HepG2 (cell line): ENCODE data around the gene CABP4. TPM values are rescaled to one million over a fixed set of nuclear protein-coding genes. Genes with fewer than 3 reads are reported as not detected.
A peak's percentile ranks its signal among the peaks of the same experiment; 100 is the strongest.

Source experiments
- GATAD2A ChIP-seq: IDR thresholded peaks from 2 replicates; pipeline ENCODE4 v1.6.1; 2016
- GTF3A ChIP-seq: sonication (generic); formaldehyde crosslinking; conservative IDR thresholded peaks from 2 replicates; pipeline ENCODE4 v1.4.0; 2020; ENCODE audit warnings: mild to moderate bottlenecking, missing genetic modification reagents
- IKZF5 ChIP-seq: IDR thresholded peaks from 2 replicates; pipeline ENCODE4 v1.6.1; 2018; ENCODE audit warnings: missing genetic modification reagents, mild to moderate bottlenecking, missing compliant biosample characterization
- MTA3 ChIP-seq: sonication (generic); formaldehyde crosslinking; IDR thresholded peaks from 2 replicates; pipeline ENCODE4 v1.4.0; 2020; ENCODE audit warnings: missing genetic modification reagents
- NCOR1 ChIP-seq: fragments of 200-600 bp; sonication (generic); IDR thresholded peaks from 2 replicates; pipeline ENCODE4 v1.7.0; 2017; ENCODE audit warnings: antibody characterized with exemption, low read length, borderline replicate concordance
- POGZ ChIP-seq: sonication (generic); formaldehyde crosslinking; IDR thresholded peaks from 2 replicates; pipeline ENCODE4 v1.4.0; 2020; ENCODE audit warnings: mild to moderate bottlenecking, missing genetic modification reagents
- POLR2AphosphoS5 ChIP-seq: IDR thresholded peaks from 2 replicates; pipeline ENCODE4 v1.6.1; 2012; ENCODE audit warnings: low read depth, low read length
- RFX5 ChIP-seq: IDR thresholded peaks from 2 replicates; pipeline ENCODE4 v1.6.1; 2011; ENCODE audit warnings: low read depth, low read length, improper control_type of control experiment
- RFXAP ChIP-seq: sonication (generic); formaldehyde crosslinking; IDR thresholded peaks from 2 replicates; pipeline ENCODE4 v1.4.0; 2020; ENCODE audit warnings: missing genetic modification reagents, borderline replicate concordance
- TEAD3 ChIP-seq: optimal IDR thresholded peaks from 2 replicates; pipeline ENCODE3; 2016; ENCODE audit warnings: borderline replicate concordance
- ZBTB20 ChIP-seq: sonication (generic); formaldehyde crosslinking; IDR thresholded peaks from 2 replicates; pipeline ENCODE4 v1.8.1; 2023; ENCODE audit warnings: missing genetic modification reagents, low read depth, mild to moderate bottlenecking, borderline replicate concordance
- ZMYM4 ChIP-seq: sonication (generic); formaldehyde crosslinking; IDR thresholded peaks from 2 replicates; pipeline ENCODE4 v1.8.1; 2023; ENCODE audit warnings: mild to moderate bottlenecking, missing genetic modification reagents
- ZNF577 ChIP-seq: sonication (generic); formaldehyde crosslinking; IDR thresholded peaks from 2 replicates; pipeline ENCODE4 v1.4.0; 2020; ENCODE audit warnings: mild to moderate bottlenecking, low read depth, missing genetic modification reagents, borderline replicate concordance
- ZNF598 ChIP-seq: sonication (generic); formaldehyde crosslinking; IDR thresholded peaks from 2 replicates; pipeline ENCODE4 v1.5.1; 2020; ENCODE audit warnings: mild to moderate bottlenecking, missing genetic modification reagents, borderline replicate concordance
- ZNF605 ChIP-seq: sonication (generic); formaldehyde crosslinking; IDR thresholded peaks from 2 replicates; pipeline ENCODE4 v1.8.0; 2022; ENCODE audit warnings: mild to moderate bottlenecking, missing genetic modification reagents
- ZNF619 ChIP-seq: sonication (generic); formaldehyde crosslinking; IDR thresholded peaks from 2 replicates; pipeline ENCODE4 v1.4.0; 2020; ENCODE audit warnings: mild to moderate bottlenecking, missing genetic modification reagents
- ZSCAN22 ChIP-seq: sonication (generic); formaldehyde crosslinking; IDR thresholded peaks from 2 replicates; pipeline ENCODE4 v1.4.0; 2020; ENCODE audit warnings: mild to moderate bottlenecking, missing genetic modification reagents
- ZSCAN31 ChIP-seq: sonication (generic); formaldehyde crosslinking; IDR thresholded peaks from 2 replicates; pipeline ENCODE4 v1.5.0; 2020; ENCODE audit warnings: low read depth, mild to moderate bottlenecking, missing genetic modification reagents
- polyA plus RNA-seq, 8 experiments: library from polyadenylated mRNA; depleted of rRNA in 3 of 8; stranded (reverse) in 7 of 8; unstranded in 1 of 8; fragments of >200 nt; fragmentation: Illumina TruSeq in 4 of 8; extraction: Trizol in 4 of 8; gene quantifications; 2 replicates each; pipeline versions ENCODE4 v1.2.1 to v1.2.3, GENCODE V29; 2011 to 2016; ENCODE audit warnings: low read depth in 4 of 8, missing spikeins in 1 of 8, mixed read lengths in 1 of 8; ENCODE audit not compliant: insufficient read depth in 1 of 8
- total RNA-seq, 5 experiments: library from RNA; depleted of rRNA; stranded (reverse); fragments of >200 nt; fragmentation: Illumina TruSeq; extraction: Trizol; gene quantifications; 2 replicates each; pipeline ENCODE4 v1.2.3, GENCODE V29; 2016; ENCODE audit warnings: low read depth in 1 of 5
- TF ChIP-seq, protein P1 (sequence below): IDR thresholded peaks from 2 replicates; pipeline ENCODE4 v1.4.0; 2020; ENCODE audit warnings: mild to moderate bottlenecking, missing genetic modification reagents
- TF ChIP-seq, protein P2 (sequence below): sonication (generic); formaldehyde crosslinking; IDR thresholded peaks from 2 replicates; pipeline ENCODE4 v1.5.0; 2020; ENCODE audit warnings: mild to moderate bottlenecking, missing genetic modification reagents, borderline replicate concordance
- TF ChIP-seq, protein P3 (sequence below): sonication (generic); formaldehyde crosslinking; IDR thresholded peaks from 2 replicates; pipeline ENCODE4 v1.8.1; 2023; ENCODE audit warnings: missing genetic modification reagents, inconsistent platforms, borderline replicate concordance

CABP4 gene
- total and polyA plus RNA-seq, 2 of the 13 experiments (the other 11 are each of a cell fraction or from before 2014, with no cell fraction given): not detected

DNA sequence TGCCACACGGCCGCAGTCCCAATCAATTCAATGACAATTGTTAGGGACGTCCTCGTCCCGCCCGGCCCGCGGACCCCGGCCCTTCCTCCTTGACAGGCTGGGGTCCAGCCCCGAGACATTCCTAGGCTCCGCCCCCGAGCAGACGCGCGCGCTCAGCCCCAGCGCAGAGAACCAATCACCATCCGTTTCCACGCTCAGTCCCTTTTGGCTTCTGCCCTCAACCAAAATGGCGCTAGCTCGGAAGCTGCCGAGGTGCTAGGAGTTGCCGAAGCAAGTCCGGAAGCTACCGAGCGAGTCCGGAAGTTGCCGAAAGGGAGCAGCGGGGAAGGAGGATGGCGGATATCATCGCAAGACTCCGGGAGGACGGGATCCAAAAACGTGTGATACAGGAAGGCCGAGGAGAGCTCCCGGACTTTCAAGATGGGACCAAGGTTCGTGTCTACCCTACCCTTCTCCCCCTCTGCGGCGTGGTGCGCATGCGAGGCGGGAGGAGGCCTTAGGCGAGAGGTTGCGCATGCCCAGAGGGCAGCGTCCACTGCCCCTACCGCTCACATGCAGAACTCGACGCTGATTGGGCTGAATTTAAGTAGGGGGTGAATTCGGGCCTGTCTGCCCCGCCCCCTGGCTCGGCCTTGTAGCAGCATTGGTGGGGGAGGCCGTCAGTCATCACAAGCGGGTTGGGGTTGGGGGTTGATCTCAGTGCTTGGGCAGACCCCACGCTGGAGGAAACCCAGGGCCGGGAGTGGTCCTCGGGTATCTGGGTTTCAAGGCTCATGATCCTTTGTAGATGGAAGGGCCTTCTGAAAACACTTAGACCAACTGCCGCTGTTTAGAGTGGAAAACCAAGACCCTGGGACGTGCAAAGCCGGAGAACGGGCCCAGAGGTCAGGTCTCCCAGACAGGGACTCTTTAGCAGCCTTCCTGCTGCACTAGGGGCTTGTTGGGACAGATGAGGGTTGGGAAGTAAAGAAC lies 28.0 kb downstream of the CABP4 start, which contains the start of gene AIP (continued):
- TF ChIP-seq ZSCAN22: peak; percentile 84; the same call in 1 of the 2 replicates
- TF ChIP-seq ZNF605: peak; percentile 99
- TF ChIP-seq ZNF619 (CRISPR knock-in tag): peak; percentile 92
- TF ChIP-seq, protein P1, sequence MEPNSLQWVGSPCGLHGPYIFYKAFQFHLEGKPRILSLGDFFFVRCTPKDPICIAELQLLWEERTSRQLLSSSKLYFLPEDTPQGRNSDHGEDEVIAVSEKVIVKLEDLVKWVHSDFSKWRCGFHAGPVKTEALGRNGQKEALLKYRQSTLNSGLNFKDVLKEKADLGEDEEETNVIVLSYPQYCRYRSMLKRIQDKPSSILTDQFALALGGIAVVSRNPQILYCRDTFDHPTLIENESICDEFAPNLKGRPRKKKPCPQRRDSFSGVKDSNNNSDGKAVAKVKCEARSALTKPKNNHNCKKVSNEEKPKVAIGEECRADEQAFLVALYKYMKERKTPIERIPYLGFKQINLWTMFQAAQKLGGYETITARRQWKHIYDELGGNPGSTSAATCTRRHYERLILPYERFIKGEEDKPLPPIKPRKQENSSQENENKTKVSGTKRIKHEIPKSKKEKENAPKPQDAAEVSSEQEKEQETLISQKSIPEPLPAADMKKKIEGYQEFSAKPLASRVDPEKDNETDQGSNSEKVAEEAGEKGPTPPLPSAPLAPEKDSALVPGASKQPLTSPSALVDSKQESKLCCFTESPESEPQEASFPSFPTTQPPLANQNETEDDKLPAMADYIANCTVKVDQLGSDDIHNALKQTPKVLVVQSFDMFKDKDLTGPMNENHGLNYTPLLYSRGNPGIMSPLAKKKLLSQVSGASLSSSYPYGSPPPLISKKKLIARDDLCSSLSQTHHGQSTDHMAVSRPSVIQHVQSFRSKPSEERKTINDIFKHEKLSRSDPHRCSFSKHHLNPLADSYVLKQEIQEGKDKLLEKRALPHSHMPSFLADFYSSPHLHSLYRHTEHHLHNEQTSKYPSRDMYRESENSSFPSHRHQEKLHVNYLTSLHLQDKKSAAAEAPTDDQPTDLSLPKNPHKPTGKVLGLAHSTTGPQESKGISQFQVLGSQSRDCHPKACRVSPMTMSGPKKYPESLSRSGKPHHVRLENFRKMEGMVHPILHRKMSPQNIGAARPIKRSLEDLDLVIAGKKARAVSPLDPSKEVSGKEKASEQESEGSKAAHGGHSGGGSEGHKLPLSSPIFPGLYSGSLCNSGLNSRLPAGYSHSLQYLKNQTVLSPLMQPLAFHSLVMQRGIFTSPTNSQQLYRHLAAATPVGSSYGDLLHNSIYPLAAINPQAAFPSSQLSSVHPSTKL: peak; percentile 39; the same call in 1 of the 2 replicates
- peak; percentile 85 for TF ChIP-seq RFXAP (CRISPR knock-in tag)
- no peak for TF ChIP-seq RFX5
- peak; percentile 82 for TF ChIP-seq ZMYM4
- TF ChIP-seq, protein P2, sequence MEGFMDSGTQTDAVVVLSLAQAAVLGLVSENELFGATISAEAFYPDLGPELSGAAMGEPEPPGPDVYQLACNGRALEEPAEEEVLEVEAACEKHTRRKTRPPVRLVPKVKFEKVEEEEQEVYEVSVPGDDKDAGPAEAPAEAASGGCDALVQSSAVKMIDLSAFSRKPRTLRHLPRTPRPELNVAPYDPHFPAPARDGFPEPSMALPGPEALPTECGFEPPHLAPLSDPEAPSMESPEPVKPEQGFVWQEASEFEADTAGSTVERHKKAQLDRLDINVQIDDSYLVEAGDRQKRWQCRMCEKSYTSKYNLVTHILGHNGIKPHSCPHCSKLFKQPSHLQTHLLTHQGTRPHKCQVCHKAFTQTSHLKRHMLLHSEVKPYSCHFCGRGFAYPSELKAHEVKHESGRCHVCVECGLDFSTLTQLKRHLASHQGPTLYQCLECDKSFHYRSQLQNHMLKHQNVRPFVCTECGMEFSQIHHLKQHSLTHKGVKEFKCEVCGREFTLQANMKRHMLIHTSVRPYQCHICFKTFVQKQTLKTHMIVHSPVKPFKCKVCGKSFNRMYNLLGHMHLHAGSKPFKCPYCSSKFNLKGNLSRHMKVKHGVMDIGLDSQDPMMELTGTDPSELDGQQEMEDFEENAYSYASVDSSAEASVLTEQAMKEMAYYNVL (CRISPR knock-in tag): peak; percentile 78; the same call in 1 of the 2 replicates
- TF ChIP-seq TEAD3: peak; percentile 32
- peak; percentile 96 for TF ChIP-seq ZSCAN31
- TF ChIP-seq POGZ (CRISPR knock-in tag): peak; percentile 88
- peak; percentile 80; the same call in 1 of the 2 replicates for TF ChIP-seq ZBTB20 (CRISPR knock-in tag)
- no peak for TF ChIP-seq ZNF577 (CRISPR knock-in tag)
- TF ChIP-seq MTA3 (CRISPR knock-in tag): no peak
- peak; percentile 86 for TF ChIP-seq ZNF598 (CRISPR knock-in tag)
- TF ChIP-seq GTF3A (CRISPR knock-in tag): no peak
- no peak for TF ChIP-seq NCOR1
- no peak; the same call in none of the 2 replicates for TF ChIP-seq POLR2AphosphoS5
- TF ChIP-seq, protein P3, sequence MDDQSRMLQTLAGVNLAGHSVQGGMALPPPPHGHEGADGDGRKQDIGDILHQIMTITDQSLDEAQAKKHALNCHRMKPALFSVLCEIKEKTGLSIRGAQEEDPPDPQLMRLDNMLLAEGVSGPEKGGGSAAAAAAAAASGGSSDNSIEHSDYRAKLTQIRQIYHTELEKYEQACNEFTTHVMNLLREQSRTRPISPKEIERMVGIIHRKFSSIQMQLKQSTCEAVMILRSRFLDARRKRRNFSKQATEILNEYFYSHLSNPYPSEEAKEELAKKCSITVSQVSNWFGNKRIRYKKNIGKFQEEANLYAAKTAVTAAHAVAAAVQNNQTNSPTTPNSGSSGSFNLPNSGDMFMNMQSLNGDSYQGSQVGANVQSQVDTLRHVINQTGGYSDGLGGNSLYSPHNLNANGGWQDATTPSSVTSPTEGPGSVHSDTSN (CRISPR knock-in tag): 0 out of 2 replicates have a peak, but pooled peaks have one; percentile 54
- peak; percentile 59; the same call in 1 of the 2 replicates for TF ChIP-seq GATAD2A (CRISPR knock-in tag)
- TF ChIP-seq IKZF5: peak; percentile 97
